Bronchial epithelial cell (primary cell): ENCODE data around the gene PRKCE. TPM values are rescaled to one million over a fixed set of nuclear protein-coding genes. Genes with fewer than 3 reads are reported as not detected.

Source experiments
- DNase-seq: peaks from one replicate; pipeline ENCODE4 v3.0.0-alpha.2; 2010; ENCODE audit warnings: low read depth
- FAIRE-seq: peaks from 2 replicates; lab custom pipeline; 2011; peaks lifted over from hg19 to GRCh38; lab: Jason Lieb, UNC
- H3K27me3 ChIP-seq: 2 replicates; pipeline ENCODE4 v1.5.1; 2011; ENCODE audit warnings: low read length; ENCODE audit not compliant: control insufficient read depth, insufficient read depth
- H3K36me3 ChIP-seq: 2 replicates; pipeline ENCODE4 v1.5.1; 2011; ENCODE audit warnings: low read length; ENCODE audit not compliant: control insufficient read depth, insufficient read depth
- H3K4me3 ChIP-seq: 2 replicates; pipeline ENCODE4 v1.5.1; 2011; ENCODE audit warnings: mild to moderate bottlenecking, low read depth, low read length, control low read depth
- total RNA-seq: library from RNA; depleted of rRNA; stranded (reverse); fragments of >200 nt; gene quantifications from 2 replicates; pipeline ENCODE4 v1.2.1, GENCODE V29; 2014
- TF ChIP-seq, protein P1 (sequence below): IDR thresholded peaks from 2 replicates; pipeline ENCODE4 v1.5.1; 2011; ENCODE audit warnings: mild to moderate bottlenecking, moderate library complexity, low read length, control low read depth, inconsistent platforms; ENCODE audit not compliant: insufficient read depth, severe bottlenecking

PRKCE gene
- total RNA-seq, 1 donor from 2014 or later: 6.3 TPM

DNA sequence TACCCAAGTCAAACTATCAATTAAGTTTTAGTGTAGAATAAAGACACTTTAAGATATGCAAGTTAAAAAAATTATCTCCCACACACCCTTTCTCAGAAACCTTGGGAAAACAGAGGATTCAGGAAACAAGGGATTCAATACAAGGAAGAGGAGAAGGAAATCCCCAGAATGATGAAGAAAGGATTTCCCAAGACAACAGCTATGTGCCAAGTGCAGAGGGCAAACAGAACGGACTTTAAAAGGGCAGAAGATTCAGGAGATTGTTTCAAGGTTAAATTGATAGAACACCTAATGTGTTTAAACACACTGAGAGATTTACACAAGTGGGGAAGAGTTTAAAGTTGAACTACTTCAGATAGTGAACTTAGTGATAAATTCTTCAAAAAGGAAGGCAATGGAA is 574.3 kb downstream of the PRKCE start:
- Histone ChIP-seq H3K27me3 (no peaks in the 10 kb centered on the region), H3K36me3 (no peaks in the 10 kb centered on the region), H3K4me3 (no peak overlapping the region)
- FAIRE-seq (no peak), DNase-seq (no peak)
- TF ChIP-seq, protein P1, sequence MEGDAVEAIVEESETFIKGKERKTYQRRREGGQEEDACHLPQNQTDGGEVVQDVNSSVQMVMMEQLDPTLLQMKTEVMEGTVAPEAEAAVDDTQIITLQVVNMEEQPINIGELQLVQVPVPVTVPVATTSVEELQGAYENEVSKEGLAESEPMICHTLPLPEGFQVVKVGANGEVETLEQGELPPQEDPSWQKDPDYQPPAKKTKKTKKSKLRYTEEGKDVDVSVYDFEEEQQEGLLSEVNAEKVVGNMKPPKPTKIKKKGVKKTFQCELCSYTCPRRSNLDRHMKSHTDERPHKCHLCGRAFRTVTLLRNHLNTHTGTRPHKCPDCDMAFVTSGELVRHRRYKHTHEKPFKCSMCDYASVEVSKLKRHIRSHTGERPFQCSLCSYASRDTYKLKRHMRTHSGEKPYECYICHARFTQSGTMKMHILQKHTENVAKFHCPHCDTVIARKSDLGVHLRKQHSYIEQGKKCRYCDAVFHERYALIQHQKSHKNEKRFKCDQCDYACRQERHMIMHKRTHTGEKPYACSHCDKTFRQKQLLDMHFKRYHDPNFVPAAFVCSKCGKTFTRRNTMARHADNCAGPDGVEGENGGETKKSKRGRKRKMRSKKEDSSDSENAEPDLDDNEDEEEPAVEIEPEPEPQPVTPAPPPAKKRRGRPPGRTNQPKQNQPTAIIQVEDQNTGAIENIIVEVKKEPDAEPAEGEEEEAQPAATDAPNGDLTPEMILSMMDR: no peak

DNA sequence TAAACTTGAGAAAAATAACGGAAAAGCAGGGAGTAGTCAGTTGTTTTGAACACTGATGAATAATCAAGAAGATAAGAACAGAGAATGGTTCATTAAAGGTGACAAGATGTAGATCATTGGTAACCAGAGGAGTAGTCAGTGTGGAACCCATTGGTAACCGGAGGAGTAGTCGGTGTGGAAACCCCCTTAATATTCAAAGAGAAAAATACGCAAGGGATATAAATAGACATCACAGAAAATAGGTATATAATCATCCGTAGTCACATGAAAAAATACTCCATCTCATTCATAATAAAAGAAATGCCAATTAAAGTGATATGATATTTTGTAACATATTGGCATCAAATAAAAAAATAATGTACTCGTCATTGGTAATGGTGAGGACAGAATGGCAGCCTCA is 575.1 kb downstream of the PRKCE start:
- FAIRE-seq: no peak
- no peaks in the 10 kb centered on the region for H3K36me3 ChIP-seq
- no peaks in the 10 kb centered on the region for H3K27me3 ChIP-seq
- no peak overlapping the region for H3K4me3 ChIP-seq
- TF ChIP-seq, protein P1: no peak
- no peak for DNase-seq

DNA sequence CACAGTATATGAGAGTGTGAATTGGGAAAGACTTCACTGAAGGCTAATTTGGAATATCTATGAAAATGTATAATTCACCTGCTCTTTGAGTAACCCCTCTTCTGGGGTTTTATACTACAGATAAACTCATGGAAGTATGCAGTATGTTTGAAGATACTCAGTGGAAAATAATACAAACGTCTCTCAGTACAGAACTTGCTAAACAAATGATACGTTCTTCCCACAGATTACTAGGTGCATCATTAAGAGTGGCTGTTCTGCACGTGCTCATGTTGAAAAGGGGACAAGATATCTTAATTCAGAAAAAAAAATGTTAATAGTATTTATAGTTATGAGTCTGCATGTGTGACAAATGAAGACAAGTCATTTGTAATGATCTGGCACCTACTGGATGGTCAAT is 575.5 kb downstream of the PRKCE start:
- DNase-seq: no peak
- TF ChIP-seq, protein P1: no peak
- Histone ChIP-seq H3K27me3 (no peaks in the 10 kb centered on the region), H3K4me3 (no peak overlapping the region), H3K36me3 (no peaks in the 10 kb centered on the region)
- FAIRE-seq: no peak

DNA sequence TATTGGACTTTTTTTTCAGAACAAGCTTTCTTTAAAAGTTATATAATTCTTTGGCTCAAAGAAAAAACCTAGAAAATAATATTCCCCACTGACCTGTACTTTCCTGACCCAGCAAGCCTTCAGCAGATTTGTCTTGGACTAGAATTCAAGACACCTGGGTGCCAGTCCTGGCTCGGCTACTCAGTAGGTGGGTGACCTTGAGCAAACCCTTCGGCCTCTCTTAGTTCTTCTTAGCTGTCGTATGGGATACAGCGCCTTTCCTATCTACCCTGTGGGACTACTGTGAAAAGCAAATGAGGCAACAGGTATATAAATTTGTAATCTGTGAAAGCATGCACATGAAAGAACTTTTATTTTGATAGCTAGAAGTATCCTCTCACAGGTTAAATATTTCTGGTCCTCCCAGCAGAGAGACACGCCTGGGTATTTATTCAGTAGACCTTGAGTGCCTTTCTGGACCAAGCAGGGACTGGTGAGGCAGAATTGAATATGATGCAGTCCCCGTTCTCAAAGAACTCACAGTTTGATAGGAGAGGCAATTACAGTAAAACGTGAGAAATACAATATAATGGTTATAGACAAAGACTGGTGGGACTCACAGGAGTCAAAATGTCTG is 576.3 kb downstream of the PRKCE start:
- no peak for FAIRE-seq
- Histone ChIP-seq H3K36me3 (no peaks in the 10 kb centered on the region), H3K27me3 (no peaks in the 10 kb centered on the region), H3K4me3 (no peak overlapping the region)
- DNase-seq: no peak
- TF ChIP-seq, protein P1: no peak

DNA sequence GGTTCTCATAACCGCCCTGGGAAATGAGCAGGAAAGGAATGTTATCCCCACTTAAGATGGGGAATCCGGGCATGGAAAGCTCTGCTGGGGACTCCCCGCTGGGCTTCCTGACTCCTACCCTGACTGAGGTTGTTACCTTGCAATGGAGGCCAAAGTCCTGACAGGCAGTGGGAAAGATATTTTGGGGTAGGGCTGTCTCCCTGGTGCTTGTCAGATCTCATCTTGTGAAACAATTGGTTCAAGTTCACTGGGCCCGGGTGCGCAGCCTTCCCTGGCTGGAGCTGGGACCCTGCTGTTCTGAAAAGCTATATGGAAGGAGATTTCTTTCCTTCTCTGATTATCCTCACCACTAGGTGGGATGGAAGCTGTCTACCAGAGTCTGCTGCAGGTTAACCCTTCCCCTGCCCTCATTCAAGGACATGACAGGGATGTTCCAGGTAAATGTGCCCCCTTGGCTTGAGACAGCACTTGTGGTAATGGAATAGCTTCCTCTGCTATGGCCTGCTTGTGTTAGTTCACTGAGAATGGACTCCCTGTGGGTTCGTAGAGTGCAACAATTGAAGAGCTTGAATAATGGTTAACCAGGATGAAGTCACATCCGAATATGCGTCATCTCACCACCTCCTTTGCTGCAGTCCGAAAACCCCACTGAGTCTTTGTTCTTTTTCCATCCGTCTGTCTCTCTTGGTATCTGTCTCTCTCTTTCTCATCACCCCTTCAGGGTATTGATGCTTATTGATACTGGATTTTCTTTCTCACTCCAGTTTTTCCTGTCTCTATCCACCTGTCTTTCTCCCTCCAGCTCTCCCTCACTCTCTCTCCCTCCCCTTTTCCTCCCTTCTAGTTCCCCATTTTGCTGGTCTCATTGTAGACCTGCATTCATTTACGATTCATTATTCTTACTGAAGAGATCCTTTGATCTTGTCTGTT is 577.9 kb downstream of the PRKCE start:
- DNase-seq (no peak), FAIRE-seq (no peak)
- TF ChIP-seq, protein P1: no peak
- Histone ChIP-seq H3K27me3 (no peaks in the 10 kb centered on the region), H3K4me3 (no peak overlapping the region), H3K36me3 (no peaks in the 10 kb centered on the region)
